ENCODE data around the gene ABCB11.

DNA sequence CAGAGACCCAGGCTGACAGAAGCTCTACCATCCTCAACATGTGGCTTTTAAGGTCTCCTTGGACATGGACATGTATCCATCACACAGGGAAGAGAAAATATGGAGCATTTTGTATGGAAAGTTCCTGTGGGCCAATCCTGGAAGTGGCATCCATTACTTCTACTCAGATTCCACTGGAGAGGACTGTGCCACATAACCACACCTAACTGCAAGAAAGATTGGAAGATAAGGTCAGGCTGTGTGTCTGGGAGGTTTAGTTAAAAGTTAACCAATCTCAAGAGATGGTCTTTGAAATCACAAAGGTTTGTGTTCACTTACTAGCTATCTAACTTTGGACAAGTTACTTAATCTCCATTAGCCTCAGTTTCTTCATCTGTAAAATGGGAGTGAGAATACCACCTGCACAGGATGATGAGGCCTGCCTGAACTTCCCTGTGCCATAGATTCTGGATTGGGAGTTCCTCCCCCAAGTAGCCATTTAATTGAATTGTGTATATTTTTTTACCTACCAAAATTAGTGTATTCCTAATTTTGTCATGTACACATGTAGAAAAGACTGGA, 3.9 kb upstream of the ABCB11 start:
- TF ChIP-seq CTCF (IDR thresholded peaks at IDR 0.05; ENCODE audit: insufficient read depth, low read length) = no peak
- no peak for TF ChIP-seq GABPA (IDR thresholded peaks at IDR 0.05; ENCODE audit: low read depth)
- no peak for TF ChIP-seq POLR2AphosphoS5 (IDR thresholded peaks at IDR 0.05; ENCODE audit: low read depth)
- no peak for TF ChIP-seq REST (IDR thresholded peaks at IDR 0.05; ENCODE audit: insufficient replicate concordance, low read depth)
